Activated CD8-positive, alpha-beta memory T cell treated with anti-CD3 and anti-CD28 coated beads for 1 hour (primary cell): Measurements from ENCODE around the gene DPH5.
"Not testable (repeated sequence)": the region's sequence is repeated elsewhere in the genome, so short reads cannot be mapped to it uniquely, and the experiment has no call there.

Experiments used
- DNase-seq, 2 donors: peaks; one replicate each; pipeline ENCODE4 v3.0.0-alpha.2; 2020; ENCODE audit warnings: low read depth in 1 of 2; ENCODE audit errors: extremely low read depth in 1 of 2

Gene DPH5

GRCh38 chr1:101025657-101026429, at the start of gene DPH5:
TSS of gene DPH5 (minus strand) at chr1:101025784. CDS start at chr1:101025443, 341 bp downstream.
- peak; percentile 71 to 79 for DNase-seq

- no peak for DNase-seq
Observed at GRCh38 chr1:101073836-101074235, 48.3 kb upstream of the DPH5 start.

GRCh38 chr1:101071470-101071891, 45.9 kb upstream of the DPH5 start:
- no peak for DNase-seq

DNA sequence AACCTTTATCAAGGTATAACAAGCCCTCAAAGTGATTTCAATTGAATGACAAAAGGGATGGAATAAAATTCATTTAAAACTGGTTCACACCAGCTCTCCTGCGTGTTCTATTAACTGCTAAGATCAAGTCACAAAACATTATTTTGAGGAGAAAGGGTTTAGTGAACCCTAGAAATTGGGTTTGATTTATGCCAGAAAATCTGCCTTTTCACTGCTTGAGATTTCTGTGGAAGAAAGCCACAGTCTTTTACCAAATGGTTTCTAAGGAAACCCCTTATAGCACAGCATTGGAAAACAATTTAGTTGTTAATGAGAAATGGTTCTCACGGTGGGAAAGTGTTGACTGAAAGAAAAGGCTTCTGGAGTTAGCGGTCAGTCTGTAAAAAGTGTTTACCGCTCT, 43.6 kb upstream of the DPH5 start:
- no peak for DNase-seq

DNA sequence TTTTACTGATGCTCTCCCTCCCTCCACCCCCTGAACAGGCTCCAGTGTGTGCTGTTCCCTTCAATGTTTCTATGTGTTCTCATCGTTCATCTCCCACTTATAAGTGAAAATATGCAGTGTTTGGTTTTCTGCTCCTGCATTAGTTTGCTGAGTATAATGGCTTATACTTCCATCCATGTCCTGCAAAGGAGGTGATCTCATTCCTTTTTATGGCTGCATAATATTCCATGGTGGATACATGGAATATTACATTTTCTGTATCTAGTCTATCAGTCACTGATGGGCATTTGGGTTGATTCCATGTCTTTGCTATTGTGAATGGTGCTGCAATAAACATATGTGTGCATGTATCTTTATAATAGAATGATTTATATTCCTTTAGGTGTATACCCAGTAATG, 41.4 kb upstream of the DPH5 start:
- DNase-seq: not testable (repeated sequence)

DNA sequence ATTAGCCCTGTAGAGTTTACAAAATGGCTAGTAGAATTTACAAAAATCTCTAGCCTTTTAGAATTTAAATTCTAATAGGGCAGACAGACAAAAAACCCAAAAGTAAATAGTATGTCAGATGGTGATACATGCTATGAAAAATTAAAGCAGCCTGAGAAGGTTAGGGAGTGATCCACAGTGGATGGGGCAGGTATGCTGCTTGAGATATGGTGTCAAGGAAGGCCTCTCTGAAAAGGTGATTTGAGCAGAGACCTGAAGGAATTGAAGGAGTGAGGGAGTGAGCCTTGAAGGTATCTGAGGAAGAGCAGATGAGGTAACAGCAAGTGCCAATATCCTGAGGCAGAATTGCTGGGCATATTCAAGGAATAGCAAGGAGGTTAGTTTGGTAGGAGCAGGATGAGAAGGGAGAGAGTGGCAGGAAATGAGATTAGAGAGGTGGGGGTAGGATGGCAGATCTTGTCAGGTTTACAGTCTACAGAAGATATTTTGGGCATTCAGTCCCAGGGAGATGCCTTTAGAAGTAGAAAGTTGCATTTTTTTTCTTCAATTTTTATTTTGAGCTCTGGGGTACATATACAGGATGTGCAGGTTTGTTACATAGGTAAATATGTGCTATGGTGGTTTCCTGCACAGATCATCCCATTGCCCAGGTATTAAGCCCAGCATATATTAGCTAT, 40.8 kb upstream of the DPH5 start:
- no peak for DNase-seq

DNA sequence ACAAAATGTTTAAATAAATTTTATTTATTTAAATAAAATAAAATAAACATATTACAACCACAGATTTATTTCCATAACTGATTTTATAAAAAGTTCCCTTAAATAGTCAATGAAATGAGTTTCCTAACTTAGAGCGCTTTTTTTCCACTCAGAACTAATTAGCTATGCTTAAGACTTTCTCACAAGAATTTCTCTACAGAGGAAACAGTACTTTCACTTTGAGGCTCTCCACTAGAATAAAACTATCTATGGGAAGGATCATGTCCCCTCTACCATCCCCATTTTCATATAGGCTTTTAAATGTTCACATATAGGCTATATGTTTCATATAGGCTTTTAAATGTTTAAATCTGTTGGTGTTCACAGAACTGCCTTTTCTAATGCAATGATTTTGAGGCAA, 40.0 kb upstream of the DPH5 start:
- DNase-seq: no peak

GRCh38 chr1:101064697-101065096, 39.1 kb upstream of the DPH5 start:
- no peak for DNase-seq

DNA sequence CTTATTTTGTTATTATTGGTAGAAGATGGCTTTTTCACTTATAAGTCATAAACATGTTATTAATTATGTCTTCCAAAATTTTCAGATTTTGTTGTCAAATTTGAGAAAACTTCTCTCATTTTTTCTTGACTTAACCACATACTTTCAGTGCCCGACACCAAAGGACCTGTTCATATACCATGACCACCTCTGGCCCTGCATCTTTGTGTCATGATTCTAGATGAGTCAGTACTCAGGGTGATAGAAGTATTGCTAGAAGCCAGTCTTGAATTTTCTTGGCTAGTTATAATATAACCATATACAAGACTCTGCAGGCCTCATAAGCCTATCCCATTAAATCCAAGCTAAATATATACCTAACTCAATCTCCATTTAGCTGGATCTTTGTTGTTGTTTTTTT, 35.4 kb upstream of the DPH5 start:
- DNase-seq: no peak

DNA sequence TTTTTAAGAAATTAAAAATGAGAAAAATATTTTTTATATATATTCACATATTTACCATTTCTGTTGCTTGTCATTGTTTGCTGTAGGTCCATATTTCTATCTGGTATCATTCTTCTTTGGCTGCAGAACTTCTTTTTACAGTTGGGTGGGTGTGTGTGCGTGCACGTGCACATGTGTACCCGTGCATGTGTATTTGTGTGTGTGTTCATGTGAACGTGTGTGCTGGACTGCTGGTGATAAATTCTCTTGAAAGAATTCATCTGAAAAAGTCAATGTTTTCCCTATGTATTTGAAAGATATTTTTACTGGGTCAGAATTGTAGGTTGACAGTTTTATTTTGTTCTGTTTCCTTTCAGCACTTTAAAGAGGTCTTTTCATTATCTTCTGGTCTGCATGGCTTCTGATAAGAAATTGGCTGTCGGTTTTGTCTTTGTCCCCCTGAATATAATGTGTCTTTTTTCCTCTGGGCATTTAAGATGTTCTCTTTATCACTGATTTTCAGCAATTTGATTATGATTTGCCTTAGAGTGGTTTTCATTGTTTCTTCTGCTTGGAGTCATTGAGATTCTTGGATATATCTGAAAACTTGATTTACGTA, 34.5 kb upstream of the DPH5 start:
- no peak for DNase-seq

DNA sequence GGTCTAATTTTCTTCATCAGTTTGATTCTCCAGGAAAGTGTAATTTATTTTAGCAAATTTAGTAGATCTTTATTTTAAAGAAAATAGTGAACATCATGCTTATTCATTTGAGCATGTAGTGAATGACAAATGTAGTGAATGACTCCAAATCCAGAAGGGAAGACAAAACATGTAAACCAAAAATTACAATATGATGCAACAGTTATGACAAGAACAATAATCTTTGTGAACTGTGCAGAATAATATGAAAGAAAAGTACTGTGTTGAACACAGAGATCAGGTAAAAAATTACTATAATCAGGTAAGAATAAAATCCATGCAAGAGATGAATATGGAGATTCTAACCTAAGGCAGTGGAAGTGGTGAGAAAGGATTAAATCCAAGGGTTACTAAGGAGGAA, 30.0 kb upstream of the DPH5 start:
- no peak for DNase-seq

- no peak for DNase-seq
Observed at GRCh38 chr1:101051688-101052638, 26.4 kb upstream of the DPH5 start.

DNA sequence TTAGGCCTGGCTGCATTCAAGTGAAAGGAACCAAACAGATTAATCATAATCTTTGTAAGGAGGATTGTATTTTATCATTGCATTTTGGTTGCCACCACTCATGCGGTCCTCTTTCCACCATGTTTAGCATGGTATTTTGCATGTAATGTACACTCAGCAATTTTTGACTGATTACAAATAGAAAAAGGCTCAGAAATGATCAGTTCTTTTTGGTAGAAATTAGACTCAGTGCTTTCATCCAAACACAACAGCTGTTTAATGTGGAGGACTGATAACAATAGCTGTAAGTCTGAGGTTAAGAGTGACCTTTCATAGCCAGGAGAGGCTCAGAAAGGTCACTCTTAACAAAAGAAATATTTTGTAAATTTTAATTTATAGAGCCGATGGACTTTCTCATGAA, 25.3 kb upstream of the DPH5 start:
- DNase-seq: no peak

GRCh38 chr1:101044749-101045148, 19.2 kb upstream of the DPH5 start:
- DNase-seq: no peak

- DNase-seq: no peak
Observed at GRCh38 chr1:101044259-101044658, 18.7 kb upstream of the DPH5 start.

GRCh38 chr1:101043776-101044175, 18.2 kb upstream of the DPH5 start:
- DNase-seq: no peak

GRCh38 chr1:101041300-101041699, 15.7 kb upstream of the DPH5 start:
- DNase-seq: no peak

GRCh38 chr1:101040666-101041065, 15.1 kb upstream of the DPH5 start:
- DNase-seq: no peak

DNA sequence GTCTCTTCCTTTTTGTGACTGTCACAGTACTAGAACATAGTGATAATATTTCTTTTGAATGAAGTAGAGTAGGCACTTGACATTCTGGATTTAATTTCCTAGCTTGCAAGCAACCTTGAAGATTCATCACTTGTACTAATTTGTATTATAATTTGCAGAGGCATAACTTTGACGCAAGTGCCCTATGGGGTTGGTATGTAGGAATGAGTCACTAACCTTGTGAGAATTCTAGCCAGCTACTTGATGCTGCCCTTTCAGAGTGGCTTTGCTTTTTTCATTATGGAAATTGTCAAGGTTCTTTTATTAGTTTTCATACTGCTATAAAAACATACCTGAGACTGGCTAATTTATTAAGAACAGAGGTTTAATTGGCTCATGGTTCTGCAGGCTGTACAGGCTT, 13.7 kb upstream of the DPH5 start:
- DNase-seq: no peak

- DNase-seq: no peak
Observed at GRCh38 chr1:101037316-101037715, 11.7 kb upstream of the DPH5 start.

- no peak for DNase-seq
Observed at GRCh38 chr1:101033017-101033416, 7.4 kb upstream of the DPH5 start.
